ENCODE measurements around the gene PSD2.

Gene PSD2

GRCh38 chr5:139770722-139771121 lies 24.9 kb upstream of the PSD2 start:
- Histone ChIP-seq H2BK12ac (ENCODE audit: low read length in 2 of 2) (no peak overlapping the region), H4K8ac (ENCODE audit: low read length) (no peak overlapping the region), H3K4me3 (ENCODE audit: insufficient read depth in 1 of 2, low read depth in 1 of 2, low read length in 2 of 2) (no peak overlapping the region), H3K27ac (ENCODE audit: low read length, poor library complexity, severe bottlenecking) (no peak overlapping the region), H3K14ac (ENCODE audit: low read length in 2 of 2) (no peak overlapping the region), H2BK120ac (ENCODE audit: low read depth, low read length) (no peak overlapping the region), H2AK5ac (ENCODE audit: low read length, severe bottlenecking) (no peak overlapping the region), H3K4ac (ENCODE audit: low read depth in 1 of 2, low read length in 2 of 2) (no peak overlapping the region), H3K4me1 (ENCODE audit: control insufficient read depth, insufficient read depth, low read depth, low read length) (peaks cover 15% of the 10 kb centered on the region), H3K18ac (ENCODE audit: low read depth in 1 of 2, low read length in 2 of 2) (no peak overlapping the region), H2BK5ac (ENCODE audit: low read depth, low read length, poor library complexity, severe bottlenecking) (no peak overlapping the region), H2BK15ac (ENCODE audit: low read depth, poor library complexity, severe bottlenecking) (no peak overlapping the region), H4K91ac (ENCODE audit: low read length) (no peak overlapping the region), H3K36me3 (ENCODE audit: control insufficient read depth in 1 of 2, insufficient read depth in 2 of 2, low read depth in 1 of 2, low read length in 2 of 2) (no peaks in the 10 kb centered on the region), H3K23ac (ENCODE audit: low read length in 2 of 2) (no peak overlapping the region), H3K4me2 (ENCODE audit: low read length, poor library complexity, severe bottlenecking) (no peak overlapping the region), H3K79me1 (replicated peaks; ENCODE audit: low read length, poor library complexity, severe bottlenecking) (no peaks in the 10 kb centered on the region), H3K9me3 (ENCODE audit: control insufficient read depth, low read length) (no peaks in the 10 kb centered on the region), H3K27me3 (ENCODE audit: control insufficient read depth in 1 of 2, insufficient read depth in 1 of 2, low read length in 2 of 2) (peaks cover 9 to 18% of the 10 kb centered on the region in 2 experiments), H2AFZ (ENCODE audit: low read depth, low read length) (no peak overlapping the region), H3K9ac (ENCODE audit: low read length) (no peak overlapping the region)
- DNase-seq = no peak
- 100% methylated on average over 1 of the region's 2 CpGs for WGBS

- H2BK12ac ChIP-seq (ENCODE audit: low read length in 2 of 2) = no peak overlapping the region
- H2AFZ ChIP-seq (ENCODE audit: low read depth, low read length) = no peak overlapping the region
- no peak overlapping the region for H3K18ac ChIP-seq (ENCODE audit: low read depth in 1 of 2, low read length in 2 of 2)
- H4K8ac ChIP-seq (ENCODE audit: low read length) = no peak overlapping the region
- no peaks in the 10 kb centered on the region for H3K79me1 ChIP-seq (replicated peaks; ENCODE audit: low read length, poor library complexity, severe bottlenecking)
- H4K91ac ChIP-seq (ENCODE audit: low read length) = no peak overlapping the region
- no peak overlapping the region for H2BK120ac ChIP-seq (ENCODE audit: low read depth, low read length)
- H2BK5ac ChIP-seq (ENCODE audit: low read depth, low read length, poor library complexity, severe bottlenecking) = no peak overlapping the region
- no peak for DNase-seq
- no peaks in the 10 kb centered on the region for H3K36me3 ChIP-seq (ENCODE audit: control insufficient read depth in 1 of 2, insufficient read depth in 2 of 2, low read depth in 1 of 2, low read length in 2 of 2)
- H2BK15ac ChIP-seq (ENCODE audit: low read depth, poor library complexity, severe bottlenecking) = no peak overlapping the region
- no peak overlapping the region for H2AK5ac ChIP-seq (ENCODE audit: low read length, severe bottlenecking)
- H3K4ac ChIP-seq (ENCODE audit: low read depth in 1 of 2, low read length in 2 of 2) = no peak overlapping the region
- H3K27me3 ChIP-seq (ENCODE audit: control insufficient read depth in 1 of 2, insufficient read depth in 1 of 2, low read length in 2 of 2) = peaks cover 16 to 30% of the 10 kb centered on the region in 2 experiments
- peaks cover 13% of the 10 kb centered on the region for H3K4me1 ChIP-seq (ENCODE audit: control insufficient read depth, insufficient read depth, low read depth, low read length)
- H3K14ac ChIP-seq (ENCODE audit: low read length in 2 of 2) = no peak overlapping the region
- H3K27ac ChIP-seq (ENCODE audit: low read length, poor library complexity, severe bottlenecking) = no peak overlapping the region
- no peak overlapping the region for H3K9ac ChIP-seq (ENCODE audit: low read length)
- no peak overlapping the region for H3K4me2 ChIP-seq (ENCODE audit: low read length, poor library complexity, severe bottlenecking)
- H3K9me3 ChIP-seq (ENCODE audit: control insufficient read depth, low read length) = no peaks in the 10 kb centered on the region
- WGBS = 86% methylated on average over 8 of the region's 8 CpGs
- H3K23ac ChIP-seq (ENCODE audit: low read length in 2 of 2) = no peak overlapping the region
- H3K4me3 ChIP-seq (ENCODE audit: insufficient read depth in 1 of 2, low read depth in 1 of 2, low read length in 2 of 2) = no peak overlapping the region
Measured at GRCh38 chr5:139772089-139772791, 23.4 kb upstream of the PSD2 start.

- H2AFZ ChIP-seq (ENCODE audit: low read depth, low read length) = no peak overlapping the region
- H3K79me1 ChIP-seq (replicated peaks; ENCODE audit: low read length, poor library complexity, severe bottlenecking) = no peaks in the 10 kb centered on the region
- no peak overlapping the region for H2BK120ac ChIP-seq (ENCODE audit: low read depth, low read length)
- no peak overlapping the region for H4K8ac ChIP-seq (ENCODE audit: low read length)
- no peak overlapping the region for H4K91ac ChIP-seq (ENCODE audit: low read length)
- H3K4ac ChIP-seq (ENCODE audit: low read depth in 1 of 2, low read length in 2 of 2) = no peak overlapping the region
- no peaks in the 10 kb centered on the region for H3K36me3 ChIP-seq (ENCODE audit: control insufficient read depth in 1 of 2, insufficient read depth in 2 of 2, low read depth in 1 of 2, low read length in 2 of 2)
- H3K4me1 ChIP-seq (ENCODE audit: control insufficient read depth, insufficient read depth, low read depth, low read length) = peaks cover 10% of the 10 kb centered on the region
- WGBS = 94% methylated on average over 5 of the region's 5 CpGs
- no peak for DNase-seq
- H3K9ac ChIP-seq (ENCODE audit: low read length) = no peak overlapping the region
- no peak overlapping the region for H3K4me2 ChIP-seq (ENCODE audit: low read length, poor library complexity, severe bottlenecking)
- H2BK15ac ChIP-seq (ENCODE audit: low read depth, poor library complexity, severe bottlenecking) = no peak overlapping the region
- H3K23ac ChIP-seq (ENCODE audit: low read length in 2 of 2) = no peak overlapping the region
- no peaks in the 10 kb centered on the region for H3K9me3 ChIP-seq (ENCODE audit: control insufficient read depth, low read length)
- H3K27ac ChIP-seq (ENCODE audit: low read length, poor library complexity, severe bottlenecking) = no peak overlapping the region
- no peak overlapping the region for H3K18ac ChIP-seq (ENCODE audit: low read depth in 1 of 2, low read length in 2 of 2)
- H3K27me3 ChIP-seq (ENCODE audit: control insufficient read depth in 1 of 2, insufficient read depth in 1 of 2, low read length in 2 of 2) = peaks cover 24 to 30% of the 10 kb centered on the region in 2 experiments
- no peak overlapping the region for H3K14ac ChIP-seq (ENCODE audit: low read length in 2 of 2)
- H2BK12ac ChIP-seq (ENCODE audit: low read length in 2 of 2) = no peak overlapping the region
- no peak overlapping the region for H2AK5ac ChIP-seq (ENCODE audit: low read length, severe bottlenecking)
- no peak overlapping the region for H2BK5ac ChIP-seq (ENCODE audit: low read depth, low read length, poor library complexity, severe bottlenecking)
- H3K4me3 ChIP-seq (ENCODE audit: insufficient read depth in 1 of 2, low read depth in 1 of 2, low read length in 2 of 2) = no peak overlapping the region
Measured at GRCh38 chr5:139772927-139773690, 22.5 kb upstream of the PSD2 start.

GRCh38 chr5:139774980-139775661 lies 20.5 kb upstream of the PSD2 start:
- Histone ChIP-seq H2AK5ac (ENCODE audit: low read length, severe bottlenecking) (no peak overlapping the region), H3K14ac (ENCODE audit: low read length in 2 of 2) (no peak overlapping the region), H3K27ac (ENCODE audit: low read length, poor library complexity, severe bottlenecking) (no peak overlapping the region), H2BK5ac (ENCODE audit: low read depth, low read length, poor library complexity, severe bottlenecking) (no peak overlapping the region), H3K27me3 (ENCODE audit: control insufficient read depth in 1 of 2, insufficient read depth in 1 of 2, low read length in 2 of 2) (peaks cover 32 to 36% of the 10 kb centered on the region in 2 experiments), H3K79me1 (replicated peaks; ENCODE audit: low read length, poor library complexity, severe bottlenecking) (no peaks in the 10 kb centered on the region), H2BK15ac (ENCODE audit: low read depth, poor library complexity, severe bottlenecking) (no peak overlapping the region), H3K4me2 (ENCODE audit: low read length, poor library complexity, severe bottlenecking) (no peak overlapping the region), H3K36me3 (ENCODE audit: control insufficient read depth in 1 of 2, insufficient read depth in 2 of 2, low read depth in 1 of 2, low read length in 2 of 2) (no peaks in the 10 kb centered on the region), H2AFZ (ENCODE audit: low read depth, low read length) (no peak overlapping the region), H3K9ac (ENCODE audit: low read length) (peak overlapping the region; percentile 49), H4K91ac (ENCODE audit: low read length) (no peak overlapping the region), H3K23ac (ENCODE audit: low read length in 2 of 2) (no peak overlapping the region), H4K8ac (ENCODE audit: low read length) (no peak overlapping the region), H3K4me3 (ENCODE audit: insufficient read depth in 1 of 2, low read depth in 1 of 2, low read length in 2 of 2) (no peak overlapping the region), H2BK120ac (ENCODE audit: low read depth, low read length) (no peak overlapping the region), H2BK12ac (ENCODE audit: low read length in 2 of 2) (no peak overlapping the region), H3K4ac (ENCODE audit: low read depth in 1 of 2, low read length in 2 of 2) (no peak overlapping the region), H3K18ac (ENCODE audit: low read depth in 1 of 2, low read length in 2 of 2) (no peak overlapping the region), H3K4me1 (ENCODE audit: control insufficient read depth, insufficient read depth, low read depth, low read length) (peaks cover 2% of the 10 kb centered on the region), H3K9me3 (ENCODE audit: control insufficient read depth, low read length) (no peaks in the 10 kb centered on the region)
- DNase-seq = peak; percentile 86
- 38% methylated on average over 24 of the region's 32 CpGs for WGBS
